Body of pancreas (tissue), 4 donors: ENCODE data around the gene MGRN1.

Experiments
- POLR2A ChIP-seq, 3 donors: fragments of 450-650 bp; IDR thresholded peaks; one replicate each; pipeline ENCODE4 v1.6.1; 2016; ENCODE audit warnings: antibody characterized with exemption in 3 of 3, mild to moderate bottlenecking in 2 of 3
- TF ChIP-seq, protein P1 (sequence below), 7 experiments: fragments of 450-650 bp in 4 of 7; fragments of 200-600 bp in 3 of 7; sonication (generic) in 3 of 7; IDR thresholded peaks; one replicate each; pipeline ENCODE4 v1.5.1; 2016 to 2019; ENCODE audit warnings: antibody characterized with exemption in 7 of 7

DNA sequence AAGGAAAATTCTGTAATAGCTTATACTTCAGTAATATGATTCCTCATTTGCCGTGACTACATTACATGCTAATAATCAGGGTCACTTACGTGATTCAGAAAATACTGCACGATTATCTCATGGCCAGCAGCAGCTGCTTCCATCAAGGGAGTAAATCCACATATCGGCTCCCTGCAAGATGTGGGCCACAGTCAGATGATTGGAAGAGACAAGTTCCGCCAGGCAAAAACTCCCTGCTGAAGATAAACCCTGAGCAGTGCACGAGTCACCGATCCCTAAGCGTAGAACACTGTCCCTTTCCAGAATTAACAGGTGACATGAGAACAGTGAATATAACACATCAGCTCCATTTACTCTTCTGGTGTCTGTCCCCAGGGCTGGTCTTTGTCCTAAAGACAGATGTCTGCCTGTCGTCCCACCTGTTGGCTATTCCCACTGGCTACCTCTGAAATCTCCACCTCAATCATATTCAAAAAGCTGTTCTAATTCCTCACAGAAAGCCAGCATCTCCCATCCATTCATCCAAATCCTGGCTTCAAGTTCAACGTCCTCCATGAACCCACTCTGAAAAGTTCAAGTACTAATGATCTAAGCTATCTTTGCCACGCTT lies 100.1 kb downstream of the MGRN1 start:
- TF ChIP-seq, protein P1, sequence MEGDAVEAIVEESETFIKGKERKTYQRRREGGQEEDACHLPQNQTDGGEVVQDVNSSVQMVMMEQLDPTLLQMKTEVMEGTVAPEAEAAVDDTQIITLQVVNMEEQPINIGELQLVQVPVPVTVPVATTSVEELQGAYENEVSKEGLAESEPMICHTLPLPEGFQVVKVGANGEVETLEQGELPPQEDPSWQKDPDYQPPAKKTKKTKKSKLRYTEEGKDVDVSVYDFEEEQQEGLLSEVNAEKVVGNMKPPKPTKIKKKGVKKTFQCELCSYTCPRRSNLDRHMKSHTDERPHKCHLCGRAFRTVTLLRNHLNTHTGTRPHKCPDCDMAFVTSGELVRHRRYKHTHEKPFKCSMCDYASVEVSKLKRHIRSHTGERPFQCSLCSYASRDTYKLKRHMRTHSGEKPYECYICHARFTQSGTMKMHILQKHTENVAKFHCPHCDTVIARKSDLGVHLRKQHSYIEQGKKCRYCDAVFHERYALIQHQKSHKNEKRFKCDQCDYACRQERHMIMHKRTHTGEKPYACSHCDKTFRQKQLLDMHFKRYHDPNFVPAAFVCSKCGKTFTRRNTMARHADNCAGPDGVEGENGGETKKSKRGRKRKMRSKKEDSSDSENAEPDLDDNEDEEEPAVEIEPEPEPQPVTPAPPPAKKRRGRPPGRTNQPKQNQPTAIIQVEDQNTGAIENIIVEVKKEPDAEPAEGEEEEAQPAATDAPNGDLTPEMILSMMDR (IDR thresholded peaks at IDR 0.05), result no peak
- no peak for TF ChIP-seq POLR2A (IDR thresholded peaks at IDR 0.05)
